NCI-H1417 (cell line): ENCODE measurements around the gene USP32.
"Not testable (repeated sequence)": the region's sequence is repeated elsewhere in the genome, so short reads cannot be mapped to it uniquely, and the experiment has no call there.

Experiments used
- DNase-seq, 3 experiments: peaks; one replicate each; lab custom pipeline; 2025; lab: John Stamatoyannopoulos, UW

Gene USP32

DNA sequence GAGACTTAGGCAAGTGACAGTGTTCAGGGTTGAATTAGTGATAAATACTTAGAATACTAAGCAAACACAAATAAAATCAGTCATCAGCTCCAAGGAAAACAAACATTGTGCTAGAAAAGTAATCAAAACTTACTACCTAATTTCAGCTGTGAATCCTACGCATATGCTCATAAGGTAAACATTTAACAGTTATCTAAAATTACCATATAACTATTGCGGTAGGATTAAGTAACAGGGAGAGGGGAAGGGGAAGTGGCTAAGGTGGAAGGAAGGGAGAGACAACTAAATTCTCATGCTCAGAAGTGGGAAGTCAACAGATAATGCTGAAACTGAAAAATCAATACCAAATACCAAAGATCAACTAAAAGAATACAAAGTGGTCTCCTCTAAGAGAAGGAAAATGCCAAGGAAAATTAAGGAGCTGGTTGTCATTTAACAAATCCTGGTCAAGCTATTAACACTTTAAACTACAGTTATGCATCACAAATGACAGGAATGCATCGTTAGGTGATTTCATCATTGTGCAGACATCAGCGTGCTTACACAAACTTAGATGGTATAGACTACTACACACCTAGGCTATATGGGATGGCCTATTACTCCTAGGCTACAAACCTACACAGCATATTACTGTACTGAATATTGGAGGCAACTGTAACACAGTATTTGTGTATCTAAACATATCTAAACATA, 20.0 kb downstream of the USP32 start:
- DNase-seq = no peak

DNA sequence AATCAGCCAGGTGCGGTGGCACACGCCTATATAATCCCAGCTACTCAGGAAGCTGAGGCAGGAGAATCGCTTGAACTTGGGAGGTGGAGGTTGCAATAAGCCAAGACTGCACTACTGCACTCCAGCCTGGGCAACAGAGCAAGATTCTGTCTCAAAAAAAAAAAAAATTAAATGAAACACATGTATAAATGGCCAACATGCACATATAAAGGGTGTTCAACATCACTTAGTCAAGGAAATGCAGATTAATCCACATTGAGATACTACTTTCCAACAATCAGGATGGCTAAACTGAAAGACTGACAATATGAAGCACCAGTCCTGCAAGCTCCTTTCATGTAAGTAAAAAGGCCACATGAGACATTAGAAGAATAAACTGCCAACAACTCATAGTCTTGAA, 20.5 kb downstream of the USP32 start:
- no peak for DNase-seq

DNA sequence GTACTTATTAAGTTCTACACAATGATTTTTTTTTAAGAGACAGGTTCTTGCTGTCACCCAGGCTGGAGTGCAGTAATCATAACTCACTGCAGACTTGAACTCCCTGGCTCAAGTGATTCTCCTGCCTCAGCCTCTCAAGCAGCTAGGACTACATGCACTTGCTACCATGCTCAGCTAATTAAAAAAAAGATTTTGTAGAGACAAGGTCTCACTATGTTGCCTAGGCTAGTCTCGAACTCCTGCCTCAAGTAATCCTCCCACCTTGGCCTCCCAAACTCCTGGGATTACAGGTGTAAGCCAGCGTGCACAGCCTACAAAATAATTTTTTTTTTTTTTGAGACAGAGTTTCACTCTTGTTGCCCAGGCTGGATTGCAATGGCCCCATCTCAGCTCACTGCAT, 22.2 kb downstream of the USP32 start:
- no peak for DNase-seq

DNA sequence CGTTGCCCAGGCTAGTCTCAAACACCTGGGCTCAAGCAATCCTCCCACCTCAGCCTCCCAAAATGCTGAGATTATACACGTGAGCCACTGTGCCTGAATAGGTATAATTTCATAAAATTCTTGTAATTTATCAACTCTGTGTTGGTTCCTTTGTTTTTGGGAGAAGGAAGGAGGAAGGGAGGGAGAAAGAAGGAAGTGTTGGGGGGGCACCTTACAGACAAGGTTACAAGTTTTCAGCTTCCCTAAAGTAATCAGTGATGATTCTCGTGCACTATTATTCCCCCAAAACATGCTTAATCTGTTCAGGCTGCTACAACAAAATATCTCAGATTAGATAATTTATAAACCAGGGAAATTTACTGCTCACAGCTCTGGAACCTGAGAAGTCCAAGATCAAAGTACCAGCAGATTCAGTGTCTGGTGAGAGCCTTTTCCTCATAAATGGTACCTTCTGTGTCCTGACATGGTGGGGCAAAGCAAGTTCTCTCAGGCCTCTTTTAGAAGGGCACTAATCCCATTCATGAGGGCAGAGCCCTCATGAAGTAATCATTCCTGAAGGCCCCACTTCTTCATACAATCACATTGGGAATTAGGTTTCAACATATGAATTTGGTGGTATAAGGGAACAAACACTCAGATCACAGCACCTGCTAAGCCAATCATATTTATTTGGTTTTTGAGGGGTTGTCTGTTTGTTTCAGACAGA, 28.1 kb downstream of the USP32 start:
- no peak for DNase-seq

- DNase-seq = no peak
These were observed 29.6 kb downstream of the USP32 start for GRCh38 chr17:60362329-60362728.

GRCh38 chr17:60361889-60362288, 30.0 kb downstream of the USP32 start:
- DNase-seq = no peak

DNA sequence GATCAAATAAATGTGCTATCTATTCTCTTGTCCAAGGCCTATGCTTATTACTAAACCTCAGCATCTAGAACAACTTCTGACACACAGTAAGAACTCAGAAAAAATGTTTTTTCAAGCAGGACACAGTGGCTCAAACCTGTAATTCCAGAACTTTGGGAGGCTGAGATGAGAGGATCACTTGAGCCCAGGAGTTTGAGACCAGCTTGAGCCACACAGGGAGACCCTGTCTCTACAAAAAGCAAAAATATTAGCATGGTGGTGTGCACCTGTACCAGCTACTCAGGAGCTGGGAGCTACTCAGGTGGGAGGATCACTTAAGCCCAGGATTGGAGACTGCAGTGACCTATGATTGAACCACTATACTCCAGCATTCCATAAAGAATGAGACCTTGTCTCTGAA, 32.5 kb downstream of the USP32 start:
- DNase-seq = no peak

GRCh38 chr17:60358606-60359225, 33.2 kb downstream of the USP32 start:
- no peak for DNase-seq

DNA sequence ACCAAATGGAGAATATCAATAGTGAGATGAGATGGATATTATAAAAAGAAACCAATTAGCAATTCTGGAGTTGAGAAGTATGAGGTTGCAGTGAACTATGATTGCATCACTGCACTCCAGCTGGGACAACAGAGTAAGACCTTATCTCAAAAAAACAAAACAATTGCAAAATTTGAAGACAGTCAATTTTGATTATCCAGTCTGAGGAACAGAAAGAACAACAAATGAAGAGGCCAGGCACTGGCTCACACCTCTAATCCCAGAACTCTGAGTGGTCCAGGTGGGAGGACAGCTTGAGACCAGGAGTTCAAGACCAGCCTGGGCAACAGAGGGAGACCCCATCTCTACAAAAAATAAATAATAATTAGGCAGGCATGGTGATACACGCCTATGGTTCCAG, 35.0 kb downstream of the USP32 start:
- no peak for DNase-seq

- DNase-seq = no peak
These were observed 36.0 kb downstream of the USP32 start for GRCh38 chr17:60355663-60356594.

GRCh38 chr17:60354223-60354622, 37.7 kb downstream of the USP32 start:
- DNase-seq = no peak

DNA sequence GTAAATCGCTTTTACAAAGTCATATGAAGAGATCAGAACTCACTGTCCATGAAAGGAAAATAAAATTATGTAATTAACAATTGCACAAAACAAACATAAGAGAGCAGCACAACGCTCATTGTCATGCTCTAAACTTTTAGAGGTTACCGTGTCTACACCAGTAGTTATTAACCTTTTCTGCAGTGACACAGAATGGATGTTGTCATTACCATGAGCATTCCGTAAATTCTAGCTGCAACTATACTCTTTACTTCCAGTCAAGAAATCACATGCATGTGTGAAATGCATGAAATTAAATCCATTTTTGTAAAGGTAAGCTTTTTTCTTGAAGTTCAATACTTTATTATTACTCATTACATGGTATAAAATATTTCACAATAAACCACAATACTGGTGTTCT, 38.2 kb downstream of the USP32 start:
- no peak for DNase-seq

- no peak for DNase-seq
These were observed 39.4 kb downstream of the USP32 start for GRCh38 chr17:60352569-60352968.

DNA sequence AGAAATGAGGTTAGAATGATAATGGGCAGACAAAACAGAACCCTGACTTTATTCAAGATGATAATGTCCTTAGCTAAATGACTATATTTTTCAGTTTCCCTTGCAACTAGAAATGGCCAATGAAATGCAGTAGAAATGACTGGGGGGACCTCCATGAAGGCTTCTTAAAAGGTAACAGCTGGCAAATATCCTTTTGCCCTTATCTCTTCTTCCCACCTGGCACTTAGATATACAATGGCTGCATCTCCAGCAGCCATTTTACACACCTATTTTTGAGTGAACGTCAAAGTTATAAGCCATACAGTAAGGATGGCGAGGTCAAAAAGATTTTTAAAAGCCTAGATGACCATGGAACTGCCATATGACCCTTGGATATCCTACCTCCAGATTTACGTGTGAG, 39.9 kb downstream of the USP32 start:
- DNase-seq = no peak

DNA sequence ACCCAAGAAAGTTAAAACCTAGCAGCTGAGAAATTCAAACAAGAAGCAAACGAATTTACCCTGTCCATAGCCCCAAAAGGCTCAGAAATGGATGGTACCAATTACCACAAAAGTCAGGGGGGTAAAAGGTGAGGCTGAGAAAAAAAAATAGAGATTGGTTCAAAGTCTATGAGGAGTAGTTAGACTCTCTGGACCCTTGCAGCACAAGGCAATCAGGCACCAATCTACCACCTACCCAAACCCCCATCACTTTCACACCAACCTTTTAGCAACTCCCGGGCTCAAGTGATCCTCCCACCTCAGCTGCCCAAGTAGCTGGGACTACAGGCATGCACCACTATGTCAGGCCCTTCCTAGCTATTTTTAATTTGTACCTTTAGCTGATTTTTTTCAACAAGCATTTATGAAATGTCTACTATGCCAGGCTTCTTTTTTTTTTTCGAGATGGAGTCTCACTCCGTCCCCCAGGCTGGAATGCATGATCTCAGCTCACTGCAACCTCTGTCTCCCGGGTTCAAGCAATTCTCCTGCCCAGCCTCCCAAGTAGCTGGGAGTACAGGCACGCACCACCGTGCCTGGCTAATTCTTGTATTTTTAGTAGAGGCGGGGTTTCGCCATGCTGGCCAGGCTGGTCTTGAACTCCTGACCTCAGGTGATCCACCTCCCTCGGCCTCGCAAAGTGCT, 40.8 kb downstream of the USP32 start:
- no peak for DNase-seq

DNA sequence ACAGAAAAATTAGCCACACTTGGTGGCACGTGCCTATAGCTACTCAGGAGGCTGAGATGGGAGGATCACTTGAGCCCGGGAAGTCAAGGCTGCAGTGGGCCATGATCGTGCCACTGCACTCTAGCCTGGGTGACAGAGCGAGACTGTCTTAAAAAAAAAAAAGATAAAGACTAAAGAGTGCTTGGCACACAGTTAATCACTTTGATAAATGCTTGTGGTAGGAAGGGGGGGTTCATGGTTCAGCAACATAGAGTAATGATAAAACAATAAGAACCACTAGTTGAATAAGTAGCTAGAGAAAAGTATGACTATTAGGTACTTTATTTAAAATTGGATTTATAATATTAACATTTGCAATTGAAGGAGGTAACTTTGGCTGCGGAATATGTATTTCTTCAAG, 43.3 kb downstream of the USP32 start:
- no peak for DNase-seq

DNA sequence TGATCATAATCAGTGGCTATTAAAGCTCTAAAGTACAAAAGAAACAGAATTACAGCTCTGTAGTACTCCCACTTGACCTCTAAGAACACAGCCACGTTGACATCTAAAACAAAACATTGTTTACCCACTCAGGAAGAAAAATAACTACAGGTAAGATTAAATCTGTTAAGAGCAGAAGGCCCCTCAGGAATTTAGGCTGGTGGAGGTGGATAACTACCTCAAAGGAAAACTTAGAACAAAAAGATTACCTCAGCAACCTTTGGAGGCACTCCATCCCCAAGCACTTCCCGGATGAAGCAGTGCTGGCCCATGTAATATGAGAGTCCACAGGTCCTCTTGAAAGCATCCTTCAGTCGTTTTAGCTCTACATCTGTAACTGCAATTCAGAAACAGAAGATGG, 46.7 kb downstream of the USP32 start:
- DNase-seq = peak; percentile 2 to 55 (median 47)

DNA sequence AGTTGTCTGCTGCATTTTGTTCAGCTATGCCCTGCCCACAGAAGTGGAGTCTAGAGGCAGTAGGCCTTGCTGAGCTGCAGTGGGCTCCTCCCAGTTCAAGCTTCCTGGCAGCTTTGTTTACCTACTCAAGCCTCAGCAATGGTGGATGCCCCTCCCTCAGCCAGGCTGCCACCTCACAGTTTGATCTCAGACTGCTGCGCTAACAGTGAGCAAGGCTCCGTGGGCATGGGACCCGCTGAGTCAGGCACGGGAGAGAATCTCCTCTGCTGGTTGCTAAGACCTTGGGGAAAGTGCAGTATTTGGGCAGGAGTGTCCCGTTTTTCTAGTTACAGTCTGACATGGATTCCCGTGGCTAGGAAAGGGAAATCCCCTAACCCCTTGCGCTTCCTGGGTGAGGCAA, 49.4 kb downstream of the USP32 start:
- DNase-seq = not testable (repeated sequence)

- no peak for DNase-seq
These were observed 56.6 kb downstream of the USP32 start for GRCh38 chr17:60335289-60335688.

- peak in 2 of 3 experiments; percentile 42 to 75 for DNase-seq
These were observed 58.3 kb downstream of the USP32 start for GRCh38 chr17:60333628-60334031.

GRCh38 chr17:60333072-60333471, 58.9 kb downstream of the USP32 start:
- DNase-seq = not testable (repeated sequence)

- no peak for DNase-seq
These were observed 59.4 kb downstream of the USP32 start for GRCh38 chr17:60332574-60332973.
